ENCODE data around the gene ADIPOQ. TPM values are rescaled to one million over a fixed set of nuclear protein-coding genes. Genes with fewer than 3 reads are reported as not detected.
A peak's percentile ranks its signal among the peaks of the same experiment; 100 is the strongest.

The ADIPOQ gene
- total RNA-seq, 1 donor from 2014 or later, result 8.2 TPM

DNA sequence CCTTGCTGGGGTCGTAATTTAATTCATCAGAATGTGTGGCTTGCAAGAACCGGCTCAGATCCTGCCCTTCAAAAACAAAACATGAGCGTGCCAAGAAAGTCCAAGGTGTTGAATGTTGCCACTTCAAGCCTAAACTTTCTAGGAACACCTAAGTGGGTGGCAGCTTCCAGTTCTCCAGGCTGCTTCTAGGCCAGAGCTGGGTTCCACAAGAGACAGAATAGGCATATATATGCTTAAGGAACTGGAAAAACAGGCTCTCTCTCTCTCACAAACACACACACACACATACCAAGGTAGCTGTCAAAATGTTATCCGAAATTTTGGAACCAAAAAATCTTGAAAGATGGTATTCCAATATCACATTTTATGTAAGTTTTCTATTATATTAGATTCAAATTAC is 890 bp upstream of the ADIPOQ start:
- Histone ChIP-seq H3K9me3 (no peaks in the 10 kb centered on the region), H3K27me3 (no peaks in the 10 kb centered on the region), H3K4me3 (no peak overlapping the region), H3K27ac (no peak overlapping the region), H3K4me1 (peaks cover 0 to 7% of the 10 kb centered on the region in 2 donors), H3K36me3 (no peaks in the 10 kb centered on the region)
- TF ChIP-seq, protein P1, sequence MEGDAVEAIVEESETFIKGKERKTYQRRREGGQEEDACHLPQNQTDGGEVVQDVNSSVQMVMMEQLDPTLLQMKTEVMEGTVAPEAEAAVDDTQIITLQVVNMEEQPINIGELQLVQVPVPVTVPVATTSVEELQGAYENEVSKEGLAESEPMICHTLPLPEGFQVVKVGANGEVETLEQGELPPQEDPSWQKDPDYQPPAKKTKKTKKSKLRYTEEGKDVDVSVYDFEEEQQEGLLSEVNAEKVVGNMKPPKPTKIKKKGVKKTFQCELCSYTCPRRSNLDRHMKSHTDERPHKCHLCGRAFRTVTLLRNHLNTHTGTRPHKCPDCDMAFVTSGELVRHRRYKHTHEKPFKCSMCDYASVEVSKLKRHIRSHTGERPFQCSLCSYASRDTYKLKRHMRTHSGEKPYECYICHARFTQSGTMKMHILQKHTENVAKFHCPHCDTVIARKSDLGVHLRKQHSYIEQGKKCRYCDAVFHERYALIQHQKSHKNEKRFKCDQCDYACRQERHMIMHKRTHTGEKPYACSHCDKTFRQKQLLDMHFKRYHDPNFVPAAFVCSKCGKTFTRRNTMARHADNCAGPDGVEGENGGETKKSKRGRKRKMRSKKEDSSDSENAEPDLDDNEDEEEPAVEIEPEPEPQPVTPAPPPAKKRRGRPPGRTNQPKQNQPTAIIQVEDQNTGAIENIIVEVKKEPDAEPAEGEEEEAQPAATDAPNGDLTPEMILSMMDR (IDR thresholded peaks at IDR 0.05), result no peak
- DNase-seq (ENCODE audit: low spot score in 2 of 2), result peak in 1 of 2 donors; percentile 42
- intact Hi-C loops (cut with DNase I), result no loop called here

DNA sequence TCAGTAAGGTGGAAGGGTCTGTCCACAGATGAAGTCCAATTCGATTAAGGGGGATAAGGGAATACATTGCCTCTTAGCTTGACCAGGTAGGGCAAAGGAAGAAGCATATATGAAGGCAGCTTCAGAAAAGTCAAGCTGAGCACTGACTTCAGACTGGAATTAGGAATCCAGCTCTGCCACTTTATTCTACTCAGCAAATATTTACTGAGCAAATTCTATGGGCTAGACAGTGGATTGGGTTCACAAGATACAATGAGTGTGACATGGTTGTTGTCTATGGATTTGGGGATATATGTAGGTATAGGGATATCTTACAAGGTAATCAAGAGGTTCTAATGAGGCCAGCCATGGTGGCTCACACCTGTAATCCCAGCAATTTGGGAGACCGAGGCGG is 526 bp downstream of the ADIPOQ start:
- DNase-seq (ENCODE audit: low spot score in 2 of 2), result no peak
- intact Hi-C loops (cut with DNase I), result no loop called here
- no peaks in the 10 kb centered on the region for H3K36me3 ChIP-seq

DNA sequence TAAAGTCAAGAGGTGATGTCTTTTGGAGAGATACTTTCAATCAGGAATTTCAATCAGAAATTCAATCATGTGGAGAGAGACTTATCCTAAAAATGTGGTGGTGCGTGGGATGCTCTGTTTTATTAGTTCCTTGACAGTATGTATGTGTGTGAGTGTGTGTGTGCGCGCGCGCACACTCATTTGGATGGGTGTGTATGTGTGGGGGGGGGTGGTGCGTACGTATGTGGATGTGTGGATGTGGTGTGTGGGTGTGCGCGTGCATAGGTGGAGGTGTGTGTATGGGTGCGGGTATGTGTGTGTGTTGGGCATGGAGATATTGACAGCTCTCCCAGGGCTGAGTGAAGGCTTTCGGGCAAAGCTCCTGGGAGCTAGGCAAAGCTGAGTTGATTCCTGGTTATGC is 2.4 kb downstream of the ADIPOQ start:
- peak in 1 of 2 donors; percentile 46 for DNase-seq (ENCODE audit: low spot score in 2 of 2)
- Histone ChIP-seq H3K27ac (no peak overlapping the region), H3K4me3 (no peak overlapping the region), H3K27me3 (no peaks in the 10 kb centered on the region), H3K4me1 (no peaks in the 10 kb centered on the region), H3K9me3 (no peaks in the 10 kb centered on the region), H3K36me3 (no peaks in the 10 kb centered on the region)
- intact Hi-C loops (cut with DNase I), result loop anchor here (5.0 kb wide), 1 partner anchor 87 kb away; the partner anchor contains the start of gene ST6GAL1
- TF ChIP-seq, protein P1 (IDR thresholded peaks at IDR 0.05), result no peak

More for the DNA sequence above, 526 bp downstream of the ADIPOQ start:
- no peak overlapping the region for H3K4me3 ChIP-seq
- no peak overlapping the region for H3K27ac ChIP-seq
- no peaks in the 10 kb centered on the region for H3K9me3 ChIP-seq
- TF ChIP-seq, protein P1 (IDR thresholded peaks at IDR 0.05), result no peak
- H3K4me1 ChIP-seq, result peaks cover 0 to 7% of the 10 kb centered on the region in 2 donors
- no peaks in the 10 kb centered on the region for H3K27me3 ChIP-seq

DNA sequence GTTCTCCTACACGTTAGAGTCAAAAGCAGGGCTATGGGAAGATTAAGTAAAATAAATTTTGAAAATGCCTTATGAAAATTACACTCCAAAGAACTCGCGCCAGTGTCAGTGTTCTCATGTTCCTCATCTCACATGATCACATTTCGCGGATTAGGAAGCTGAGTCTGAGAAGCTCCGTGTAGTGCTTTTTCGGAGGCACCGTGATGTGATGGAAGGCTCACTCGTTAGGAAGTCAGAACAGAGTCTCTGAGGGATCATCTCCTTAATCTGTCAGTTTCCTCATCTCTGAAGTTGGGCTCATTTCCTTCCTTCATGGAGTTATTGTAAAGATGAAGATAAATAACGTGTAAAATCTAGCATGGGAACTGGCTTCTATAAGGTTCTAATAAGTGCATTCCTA is 3.2 kb downstream of the ADIPOQ start:
- Histone ChIP-seq H3K36me3 (no peaks in the 10 kb centered on the region), H3K27ac (no peak overlapping the region), H3K27me3 (no peaks in the 10 kb centered on the region), H3K9me3 (no peaks in the 10 kb centered on the region), H3K4me1 (no peaks in the 10 kb centered on the region), H3K4me3 (no peak overlapping the region)
- intact Hi-C loops (cut with DNase I), result loop anchor here (5.0 kb wide), 1 partner anchor 87 kb away; the partner anchor contains the start of gene ST6GAL1
- TF ChIP-seq, protein P1 (IDR thresholded peaks at IDR 0.05), result no peak
- no peak for DNase-seq (ENCODE audit: low spot score in 2 of 2)

DNA sequence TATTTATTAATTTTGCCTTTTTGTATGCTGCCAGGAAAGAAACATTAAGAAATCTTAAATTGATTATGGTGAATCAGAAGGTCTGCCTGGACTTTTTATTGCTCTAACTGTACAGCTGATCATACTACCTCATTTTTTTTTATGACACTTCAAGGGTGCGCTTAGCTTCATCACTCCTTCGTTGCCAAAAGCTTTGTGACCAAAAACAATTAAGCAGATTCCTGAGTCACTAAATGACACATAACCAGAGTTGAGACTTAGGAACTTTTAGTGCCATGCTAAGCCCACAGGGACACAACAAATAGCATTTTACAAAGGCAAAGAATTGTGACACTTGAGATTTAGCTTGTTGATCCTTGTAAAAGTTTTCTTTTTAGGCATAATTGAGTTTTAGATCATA is 4.9 kb downstream of the ADIPOQ start:
- H3K36me3 ChIP-seq, result no peaks in the 10 kb centered on the region
- no peaks in the 10 kb centered on the region for H3K9me3 ChIP-seq
- no peak overlapping the region for H3K4me3 ChIP-seq
- TF ChIP-seq, protein P1 (IDR thresholded peaks at IDR 0.05), result no peak
- no peak overlapping the region for H3K27ac ChIP-seq
- no peaks in the 10 kb centered on the region for H3K4me1 ChIP-seq
- DNase-seq (ENCODE audit: low spot score in 2 of 2), result no peak
- no peaks in the 10 kb centered on the region for H3K27me3 ChIP-seq
- intact Hi-C loops (cut with DNase I), result loop anchor here (5.0 kb wide), 1 partner anchor 85 kb away; the partner anchor contains the start of gene ST6GAL1
